ENCODE results near the gene CFAP99. TPM values are rescaled to one million over a fixed set of nuclear protein-coding genes. Genes with fewer than 3 reads are reported as not detected.
A peak's percentile ranks its signal among the peaks of the same experiment; 100 is the strongest.

Gene CFAP99
- total RNA-seq, 1 donor from 2014 or later = not detected

- Mint-ChIP-seq H3K27me3 (ENCODE audit: unreplicated experiment) (no peaks in the 10 kb centered on the region), H3K9me3 (ENCODE audit: unreplicated experiment) (no peaks in the 10 kb centered on the region), H3K27ac (ENCODE audit: unreplicated experiment) (no peak overlapping the region), H3K4me3 (ENCODE audit: unreplicated experiment) (no peak overlapping the region), H3K36me3 (ENCODE audit: unreplicated experiment) (no peaks in the 10 kb centered on the region), H3K4me1 (ENCODE audit: unreplicated experiment) (no peaks in the 10 kb centered on the region)
- TF ChIP-seq CTCF (IDR thresholded peaks at IDR 0.05) = no peak
- no peak for DNase-seq (ENCODE audit: extremely low spot score, unreplicated experiment)
These were observed 20.3 kb downstream of the CFAP99 start for GRCh38 chr4:2438822-2439718.

GRCh38 chr4:2441393-2442174 lies 22.8 kb downstream of the CFAP99 start:
- H3K4me3 Mint-ChIP-seq (ENCODE audit: unreplicated experiment) = no peak overlapping the region
- H3K36me3 Mint-ChIP-seq (ENCODE audit: unreplicated experiment) = no peaks in the 10 kb centered on the region
- H3K27me3 Mint-ChIP-seq (ENCODE audit: unreplicated experiment) = no peaks in the 10 kb centered on the region
- H3K9me3 Mint-ChIP-seq (ENCODE audit: unreplicated experiment) = no peaks in the 10 kb centered on the region
- H3K4me1 Mint-ChIP-seq (ENCODE audit: unreplicated experiment) = no peaks in the 10 kb centered on the region
- TF ChIP-seq CTCF (IDR thresholded peaks at IDR 0.05) = peak; percentile 64
- DNase-seq (ENCODE audit: extremely low spot score, unreplicated experiment) = peak; percentile 83
- H3K27ac Mint-ChIP-seq (ENCODE audit: unreplicated experiment) = no peak overlapping the region

DNA sequence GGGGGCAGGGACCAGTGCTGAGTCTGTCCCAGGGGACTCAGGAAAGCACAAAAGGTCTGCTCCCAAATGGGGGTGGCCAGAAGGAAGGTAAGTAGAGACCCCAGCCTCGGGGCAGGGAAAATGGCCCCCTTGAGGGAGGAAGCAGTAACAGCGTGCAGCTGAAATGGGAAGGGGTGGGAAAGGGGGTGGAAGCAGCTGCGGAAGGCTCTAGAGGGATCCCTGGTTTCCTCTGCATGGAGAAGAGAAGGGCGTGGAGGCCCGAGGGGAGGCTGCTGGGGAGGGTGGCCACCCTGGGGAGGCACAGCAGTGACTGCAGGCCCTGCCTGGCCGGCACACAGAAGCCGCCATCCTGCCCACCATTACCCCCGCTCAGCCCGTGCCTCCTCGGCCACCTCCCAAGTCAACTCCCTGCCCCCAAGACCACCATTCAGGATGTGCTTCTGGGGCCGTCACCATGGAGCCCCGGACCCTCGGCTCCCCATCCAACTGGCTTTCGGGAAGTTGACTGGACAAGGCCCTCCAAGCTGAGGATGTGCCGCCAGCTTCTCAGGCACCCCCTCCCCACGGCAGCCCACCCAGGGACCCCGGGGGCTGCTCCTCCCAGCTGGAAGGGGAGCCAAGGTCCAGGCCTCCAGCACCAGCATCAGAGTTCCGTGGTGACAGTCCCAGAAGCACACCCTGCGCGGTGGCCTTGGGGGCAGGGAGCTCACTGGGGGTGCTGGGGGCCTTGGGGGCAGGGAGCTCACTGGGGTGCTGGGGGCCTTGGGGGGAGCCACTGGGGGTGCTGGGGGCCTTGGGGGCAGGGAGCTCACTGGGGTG lies 23.6 kb downstream of the CFAP99 start:
- no peak overlapping the region for H3K27ac Mint-ChIP-seq (ENCODE audit: unreplicated experiment)

GRCh38 chr4:2443061-2443730 lies 24.4 kb downstream of the CFAP99 start:
- H3K27me3 Mint-ChIP-seq (ENCODE audit: unreplicated experiment) = no peaks in the 10 kb centered on the region
- no peak for TF ChIP-seq CTCF (IDR thresholded peaks at IDR 0.05)
- no peaks in the 10 kb centered on the region for H3K9me3 Mint-ChIP-seq (ENCODE audit: unreplicated experiment)
- no peak overlapping the region for H3K4me3 Mint-ChIP-seq (ENCODE audit: unreplicated experiment)
- no peak for DNase-seq (ENCODE audit: extremely low spot score, unreplicated experiment)
- H3K27ac Mint-ChIP-seq (ENCODE audit: unreplicated experiment) = no peak overlapping the region
- H3K36me3 Mint-ChIP-seq (ENCODE audit: unreplicated experiment) = no peaks in the 10 kb centered on the region
- no peaks in the 10 kb centered on the region for H3K4me1 Mint-ChIP-seq (ENCODE audit: unreplicated experiment)

More for the DNA sequence above, 23.6 kb downstream of the CFAP99 start:
- H3K4me3 Mint-ChIP-seq (ENCODE audit: unreplicated experiment) = no peak overlapping the region
- TF ChIP-seq CTCF (IDR thresholded peaks at IDR 0.05) = no peak
- no peaks in the 10 kb centered on the region for H3K27me3 Mint-ChIP-seq (ENCODE audit: unreplicated experiment)
- H3K9me3 Mint-ChIP-seq (ENCODE audit: unreplicated experiment) = no peaks in the 10 kb centered on the region
- no peaks in the 10 kb centered on the region for H3K36me3 Mint-ChIP-seq (ENCODE audit: unreplicated experiment)
- peak; percentile 82 for DNase-seq (ENCODE audit: extremely low spot score, unreplicated experiment)
- no peaks in the 10 kb centered on the region for H3K4me1 Mint-ChIP-seq (ENCODE audit: unreplicated experiment)

Measured in osteocyte (in vitro differentiated cells).